ENCODE data around the gene CCDC24. TPM values are rescaled to one million over a fixed set of nuclear protein-coding genes. Genes with fewer than 3 reads are reported as not detected.

Gene CCDC24
- total and polyA plus RNA-seq, 2 of the 13 experiments (the other 11 are each of a cell fraction or from before 2014, with no cell fraction given): 1.4 to 2.9 TPM

- TF ChIP-seq DPF2 (CRISPR knock-in tag; IDR thresholded peaks at IDR 0.05; ENCODE audit: borderline replicate concordance, low read depth) (0 out of 2 replicates have a peak, but pooled peaks have one; percentile 45), RAD51 (IDR thresholded peaks at IDR 0.05; ENCODE audit: borderline replicate concordance) (peak; percentile 48; the same call in 1 of the 2 replicates), RCOR2 (CRISPR knock-in tag; IDR thresholded peaks at IDR 0.05) (peak; percentile 52; the same call in 1 of the 2 replicates), ZNF546 (CRISPR knock-in tag; conservative IDR thresholded peaks at IDR 0.05) (peak; percentile 81; the same call in 1 of the 2 replicates), ZGPAT (CRISPR knock-in tag; IDR thresholded peaks at IDR 0.05) (peak; percentile 98), ZNF138 (CRISPR knock-in tag; IDR thresholded peaks at IDR 0.05; ENCODE audit: low read depth) (no peak), ZNF83 (CRISPR knock-in tag; IDR thresholded peaks at IDR 0.05; ENCODE audit: borderline replicate concordance) (no peak; the same call in 1 of the 2 replicates), SKIL (CRISPR knock-in tag; IDR thresholded peaks at IDR 0.05; ENCODE audit: borderline replicate concordance) (peak; percentile 46), EZH2 (conservative IDR thresholded peaks at IDR 0.05; ENCODE audit: low read depth, low read length) (no peak), SMAD1 (CRISPR knock-in tag; IDR thresholded peaks at IDR 0.05; ENCODE audit: borderline replicate concordance, low read depth) (peak; percentile 94; the same call in 1 of the 2 replicates), ZNF510 (CRISPR knock-in tag; IDR thresholded peaks at IDR 0.05; ENCODE audit: low read depth) (peak; percentile 94), DRAP1 (CRISPR knock-in tag; IDR thresholded peaks at IDR 0.05) (peak; percentile 82), GRHL1 (CRISPR knock-in tag; conservative IDR thresholded peaks at IDR 0.05) (no peak), DNMT3B (CRISPR knock-in tag; conservative IDR thresholded peaks at IDR 0.05) (no peak), ZSCAN31 (CRISPR knock-in tag; IDR thresholded peaks at IDR 0.05; ENCODE audit: low read depth) (peak; percentile 94), THAP11 (CRISPR knock-in tag; IDR thresholded peaks at IDR 0.05) (peak; percentile 100), ZBTB8A (CRISPR knock-in tag; IDR thresholded peaks at IDR 0.05; ENCODE audit: borderline replicate concordance, low read depth) (peak; percentile 78; the same call in 1 of the 2 replicates), YEATS2 (CRISPR knock-in tag; IDR thresholded peaks at IDR 0.05; ENCODE audit: borderline replicate concordance) (peak; percentile 91; the same call in 1 of the 2 replicates), MIXL1 (CRISPR knock-in tag; IDR thresholded peaks at IDR 0.05) (peak; percentile 48; the same call in 1 of the 2 replicates), ZFP36 (IDR thresholded peaks at IDR 0.05; ENCODE audit: borderline replicate concordance, low read depth, low read length, partially characterized antibody) (no peak), RBAK (CRISPR knock-in tag; IDR thresholded peaks at IDR 0.05) (no peak), SRF (IDR thresholded peaks at IDR 0.05; ENCODE audit: low read depth, low read length) (no peak)
These were observed 45.0 kb upstream of the CCDC24 start, which contains the start of gene IPO13 (continued) for GRCh38 chr1:43946236-43947060.

Data from HepG2 (cell line).